ENCODE results near the gene SNTB2. TPM values are rescaled to one million over a fixed set of nuclear protein-coding genes. Genes with fewer than 3 reads are reported as not detected.

Gene SNTB2
- total and polyA plus RNA-seq, 2 of the 4 experiments (the other 2 are of a cell fraction) = 23.5 to 47.5 TPM

GRCh38 chr16:69165584-69165983, 21.4 kb upstream of the SNTB2 start:
- H3K36me3 ChIP-seq (ENCODE audit: control insufficient read depth, insufficient read depth, low read length) = peaks cover 36% of the 10 kb centered on the region
- H4K5ac ChIP-seq (ENCODE audit: low read depth, low read length) = no peak overlapping the region
- peaks cover 0 to 30% of the 10 kb centered on the region in 2 experiments; a peak in 3 of 4 replicates for H3K79me1 ChIP-seq (ENCODE audit: low read depth in 1 of 2, low read length in 2 of 2)
- H3K4me1 ChIP-seq (ENCODE audit: control insufficient read depth, insufficient read depth, low read length) = peaks cover 10% of the 10 kb centered on the region
- 0 out of 2 replicates have a peak overlapping the region, but pooled peaks have one; percentile 4 for H4K91ac ChIP-seq (ENCODE audit: insufficient read depth, low read depth, low read length)
- no peak for TF ChIP-seq FOS (IDR thresholded peaks at IDR 0.05; ENCODE audit: low read depth, low read length)
- TF ChIP-seq CHD1 (IDR thresholded peaks at IDR 0.05; ENCODE audit: low read depth, low read length) = no peak
- TF ChIP-seq POLR2A (IDR thresholded peaks at IDR 0.05; ENCODE audit: low read depth, low read length) = no peak
- TF ChIP-seq ELK1 (IDR thresholded peaks at IDR 0.05; ENCODE audit: borderline replicate concordance, low read depth, low read length) = no peak
- no peak for TF ChIP-seq MAFK (IDR thresholded peaks at IDR 0.05; ENCODE audit: low read depth, low read length)
- no peak for TF ChIP-seq RAD21 (IDR thresholded peaks at IDR 0.05; ENCODE audit: low read length)
- no peak for TF ChIP-seq RFX5 (IDR thresholded peaks at IDR 0.05; ENCODE audit: low read depth, low read length)
- TF ChIP-seq MXI1 (IDR thresholded peaks at IDR 0.05; ENCODE audit: borderline replicate concordance, low read depth, low read length) = no peak
- TF ChIP-seq RCOR1 (IDR thresholded peaks at IDR 0.05; ENCODE audit: insufficient replicate concordance, low read length) = no peak
- no peak for TF ChIP-seq BHLHE40 (IDR thresholded peaks at IDR 0.05; ENCODE audit: low read depth, low read length)
- no peak for TF ChIP-seq SMC3 (IDR thresholded peaks at IDR 0.05; ENCODE audit: low read depth, low read length)
- TF ChIP-seq USF2 (IDR thresholded peaks at IDR 0.05; ENCODE audit: low read depth, low read length) = no peak
- TF ChIP-seq CEBPB (IDR thresholded peaks at IDR 0.05; ENCODE audit: low read depth, low read length) = no peak
- TF ChIP-seq MAZ (IDR thresholded peaks at IDR 0.05; ENCODE audit: borderline replicate concordance, low read depth, low read length) = no peak
- H3K4ac ChIP-seq (ENCODE audit: low read depth, low read length) = peak overlapping the region; percentile 27; the same call in 1 of the 2 replicates
- H2BK15ac ChIP-seq (ENCODE audit: low read depth, low read length) = peak overlapping the region; percentile 68; the same call in 1 of the 3 replicates
- H3K9me3 ChIP-seq (ENCODE audit: control insufficient read depth, insufficient read depth, low read length) = no peaks in the 10 kb centered on the region
- CTCF ChIA-PET = interaction anchor here (1.1 to 3.2 kb wide), 2 partner anchors 15 to 122 kb away, joined by 3 to 17 read pairs; no protein-coding TSS in a partner anchor
- intact Hi-C loops (cut with micrococcal nuclease) (no loop called here), in situ Hi-C loops (cut with MboI; ENCODE audit: low sequenced_read_pairs) (no loop called here), dilution Hi-C loops (cut with HindIII; ENCODE audit: low sequenced_read_pairs, unreplicated experiment) (no loop called here)
- H3K23ac ChIP-seq (ENCODE audit: low read depth, low read length) = peak overlapping the region; percentile 18; the same call in 1 of the 2 replicates
- H3K18ac ChIP-seq (ENCODE audit: low read depth, low read length) = no peak overlapping the region
- H3K9me1 ChIP-seq (ENCODE audit: insufficient read depth, low read length) = peaks cover 8% of the 10 kb centered on the region; the same call in 1 of the 2 replicates
- H2AK5ac ChIP-seq (ENCODE audit: low read depth, low read length) = no peak overlapping the region
- DNase-seq (no peak), ATAC-seq (ENCODE audit: low read depth) (no peak)
- H3K4me2 ChIP-seq (ENCODE audit: low read depth, low read length) = no peak overlapping the region
- H4K8ac ChIP-seq (ENCODE audit: low read depth in 2 of 2, low read length in 2 of 2) = peak overlapping the region in 1 of 2 experiments; percentile 53; a peak in 1 of 4 replicates
- no TSS peak for BruUV-seq (replicated peaks)
- no peak overlapping the region for H3K9ac ChIP-seq (ENCODE audit: low read depth, low read length)
- peak overlapping the region; percentile 8 for H2AK9ac ChIP-seq (replicated peaks; ENCODE audit: low read depth, low read length, poor library complexity)
- H2BK5ac ChIP-seq (ENCODE audit: low read depth, low read length, poor library complexity, severe bottlenecking) = peak overlapping the region; percentile 2
- no peak overlapping the region for H2BK120ac ChIP-seq (ENCODE audit: low read depth, low read length)
- WGBS, 2 experiments (ENCODE audit: extremely low coverage in 2 of 2, insufficient read length in 1 of 2) = 57% methylated on average over 1 of the region's 6 CpGs; no CpG with 5 or more reads in 1 of the 2 experiments
- POLR2A ChIA-PET (ENCODE audit: unreplicated experiment) = no interaction called here
- H3K56ac ChIP-seq (ENCODE audit: extremely low read depth, insufficient read depth, low read length) = no peak overlapping the region
- no peak overlapping the region for H2AFZ ChIP-seq (replicated peaks; ENCODE audit: low read length, poor library complexity)
- peak overlapping the region; percentile 72; the same call in 1 of the 2 replicates for H2BK20ac ChIP-seq (ENCODE audit: low read depth, low read length)
- H4K20me1 ChIP-seq (ENCODE audit: insufficient read depth, low read length) = peaks cover 13% of the 10 kb centered on the region
- no peak overlapping the region for H3K27ac ChIP-seq (ENCODE audit: insufficient read depth, low read length)
- no peaks in the 10 kb centered on the region for H3K27me3 ChIP-seq (ENCODE audit: control insufficient read depth, insufficient read depth, low read length)
- H3K4me3 ChIP-seq (ENCODE audit: insufficient read depth, low read depth, low read length) = no peak overlapping the region
- peak overlapping the region; percentile 1; the same call in 1 of the 2 replicates for H3K14ac ChIP-seq (replicated peaks; ENCODE audit: low read depth, low read length)

Data from IMR-90 (cell line).